HFFc6 (cell line): ENCODE results near the gene KIF26B. TPM values are rescaled to one million over a fixed set of nuclear protein-coding genes. Genes with fewer than 3 reads are reported as not detected.
A peak's percentile ranks its signal among the peaks of the same experiment; 100 is the strongest.

ENCODE experiments used
- DNase-seq: peaks from one replicate; pipeline ENCODE4 v3.0.0-alpha.2; 2018
- H3K27ac Mint-ChIP-seq: 2 replicates; pipeline ENCODE4 v1.8.0; 2020; ENCODE audit warnings: mild to moderate bottlenecking, mixed read lengths
- H3K27me3 Mint-ChIP-seq: 2 replicates; pipeline ENCODE4 v1.8.0; 2021; ENCODE audit warnings: mild to moderate bottlenecking, moderate library complexity, mixed read lengths; ENCODE audit not compliant: insufficient read depth
- H3K36me3 Mint-ChIP-seq: 2 replicates; pipeline ENCODE4 v1.8.0; 2021; ENCODE audit warnings: low read depth, mixed read lengths
- H3K4me1 Mint-ChIP-seq: 2 replicates; pipeline ENCODE4 v1.8.0; 2020; ENCODE audit warnings: low read depth, mixed read lengths
- H3K4me3 Mint-ChIP-seq: 2 replicates; pipeline ENCODE4 v1.8.0; 2020; ENCODE audit warnings: mild to moderate bottlenecking, moderate library complexity, mixed read lengths
- H3K9me3 Mint-ChIP-seq: 2 replicates; pipeline ENCODE4 v1.8.0; 2020; ENCODE audit warnings: mild to moderate bottlenecking, mixed read lengths
- CTCF ChIP-seq: fragments of 200-600 bp; sonication (generic); IDR thresholded peaks from 2 replicates; pipeline ENCODE4 v1.5.0; 2021; ENCODE audit warnings: antibody characterized with exemption, mild to moderate bottlenecking
- total RNA-seq, 6 experiments: library from RNA; stranded (reverse); fragmentation: NEBNext Ultra II Directional; extraction: Animal tissue kit (Norgen Biotek cat#: 25700); gene quantifications; 2 replicates in 1 of 6; 3 replicates in 5 of 6; pipeline ENCODE4 v1.2.3, GENCODE V29; 2021

Gene KIF26B
- total RNA-seq, 6 experiments from 2014 or later = 4.6 to 7.5 (median 5.5) TPM

- peaks cover 2% of the 10 kb centered on the region for H3K27me3 Mint-ChIP-seq
- peaks cover 36% of the 10 kb centered on the region for H3K4me1 Mint-ChIP-seq
- no peak overlapping the region for H3K4me3 Mint-ChIP-seq
- TF ChIP-seq CTCF = no peak
- H3K36me3 Mint-ChIP-seq = peaks cover 32% of the 10 kb centered on the region
- H3K27ac Mint-ChIP-seq = no peak overlapping the region
- no peak for DNase-seq
- H3K9me3 Mint-ChIP-seq = peaks cover 5% of the 10 kb centered on the region; the same call in 1 of the 2 replicates
These were observed 593.5 kb downstream of the KIF26B start for GRCh38 chr1:245748240-245748639.

- H3K9me3 Mint-ChIP-seq = peaks cover 5% of the 10 kb centered on the region; the same call in 1 of the 2 replicates
- peaks cover 36% of the 10 kb centered on the region for H3K4me1 Mint-ChIP-seq
- peaks cover 32% of the 10 kb centered on the region for H3K36me3 Mint-ChIP-seq
- H3K27me3 Mint-ChIP-seq = peaks cover 2% of the 10 kb centered on the region
- DNase-seq = no peak
- H3K4me3 Mint-ChIP-seq = no peak overlapping the region
- H3K27ac Mint-ChIP-seq = no peak overlapping the region
- TF ChIP-seq CTCF = no peak
These were observed 593.9 kb downstream of the KIF26B start for GRCh38 chr1:245748646-245749045.

- no peak for TF ChIP-seq CTCF
- Mint-ChIP-seq H3K4me3 (no peak overlapping the region), H3K9me3 (peaks cover 5% of the 10 kb centered on the region; the same call in 1 of the 2 replicates), H3K27ac (no peak overlapping the region), H3K36me3 (peaks cover 32% of the 10 kb centered on the region), H3K27me3 (peaks cover 2% of the 10 kb centered on the region), H3K4me1 (peaks cover 36% of the 10 kb centered on the region)
- no peak for DNase-seq
These were observed 594.3 kb downstream of the KIF26B start for GRCh38 chr1:245749053-245749452.

GRCh38 chr1:245750261-245750660, 595.5 kb downstream of the KIF26B start:
- H3K4me3 Mint-ChIP-seq = no peak overlapping the region
- H3K27me3 Mint-ChIP-seq = peaks cover 2% of the 10 kb centered on the region
- no peak for DNase-seq
- peaks cover 48% of the 10 kb centered on the region for H3K4me1 Mint-ChIP-seq
- peaks cover 37% of the 10 kb centered on the region for H3K36me3 Mint-ChIP-seq
- no peak overlapping the region for H3K27ac Mint-ChIP-seq
- peaks cover 7% of the 10 kb centered on the region; the same call in 1 of the 2 replicates for H3K9me3 Mint-ChIP-seq
- TF ChIP-seq CTCF = no peak

GRCh38 chr1:245751116-245751515, 596.3 kb downstream of the KIF26B start:
- H3K36me3 Mint-ChIP-seq = peaks cover 38% of the 10 kb centered on the region
- 0 out of 2 replicates have a peak overlapping the region, but pooled peaks have one; percentile 7 for H3K4me3 Mint-ChIP-seq
- H3K27me3 Mint-ChIP-seq = peaks cover 2% of the 10 kb centered on the region
- H3K4me1 Mint-ChIP-seq = peaks cover 50% of the 10 kb centered on the region
- peaks cover 12% of the 10 kb centered on the region; the same call in 1 of the 2 replicates for H3K9me3 Mint-ChIP-seq
- peak overlapping the region; percentile 20; the same call in 1 of the 2 replicates for H3K27ac Mint-ChIP-seq
- TF ChIP-seq CTCF = no peak
- DNase-seq = peak; percentile 49
